ENCODE results near the gene RNF130.
"Not testable (repeated sequence)": the region's sequence is repeated elsewhere in the genome, so short reads cannot be mapped to it uniquely, and the experiment has no call there.

The RNF130 gene

DNA sequence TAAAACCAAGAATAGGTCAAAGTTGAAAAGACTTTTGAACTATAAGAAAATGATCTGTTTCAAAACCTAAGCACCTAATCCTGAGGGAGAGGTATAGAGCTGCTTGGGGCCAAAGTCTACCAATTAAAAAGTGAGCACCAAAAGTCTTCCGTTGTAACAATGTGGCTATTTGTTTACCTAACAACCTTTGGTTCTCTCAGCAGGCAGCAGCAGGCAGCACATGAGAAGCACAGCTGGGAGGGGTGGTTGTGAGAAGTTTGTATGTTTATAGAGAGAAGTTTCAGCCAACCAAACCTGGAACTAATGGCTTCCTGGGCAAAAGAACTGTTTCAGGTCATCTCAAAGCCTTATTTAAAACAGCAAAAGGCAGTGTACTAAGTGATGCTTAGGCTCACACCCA, 104.1 kb downstream of the RNF130 start:
- no peak for DNase-seq

DNA sequence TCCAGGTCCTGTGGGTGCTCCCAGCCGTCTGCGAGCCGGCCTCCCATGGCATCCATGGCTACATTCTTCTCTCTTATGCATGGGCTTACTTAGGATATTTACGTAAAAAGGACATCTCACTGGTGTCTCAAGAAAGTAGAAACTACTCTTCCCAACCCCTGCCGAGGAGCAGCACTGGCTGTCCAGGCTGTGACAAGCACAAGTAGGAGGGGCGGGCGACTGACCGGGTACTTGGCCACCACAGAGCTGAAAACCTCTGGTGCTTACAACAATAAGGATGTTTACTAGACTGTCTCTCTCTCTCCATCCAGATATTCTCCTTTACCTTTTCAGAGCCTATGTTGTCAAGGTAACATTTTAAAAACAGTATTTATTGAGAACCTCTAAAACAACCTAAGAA, 107.5 kb downstream of the RNF130 start:
- no peak for DNase-seq

DNA sequence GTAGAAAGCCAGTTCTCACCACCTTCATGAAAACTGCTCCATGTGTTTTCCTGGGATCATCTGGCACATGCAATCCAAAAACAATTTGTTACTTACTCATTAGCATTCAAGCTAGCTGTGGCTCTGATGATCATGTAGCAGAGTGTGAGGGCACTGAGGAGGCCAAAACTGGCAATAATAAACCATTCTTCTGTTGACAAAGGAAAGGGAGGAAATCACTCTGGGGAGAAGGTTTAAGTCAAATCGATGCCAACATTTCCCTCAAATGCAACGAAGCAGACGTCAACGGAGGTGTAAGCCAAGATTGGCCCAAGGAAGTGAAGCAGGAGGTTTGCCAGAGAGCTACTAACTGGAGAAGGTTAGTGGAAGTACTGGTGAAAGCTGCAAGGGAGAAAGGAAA, 108.2 kb downstream of the RNF130 start:
- no peak for DNase-seq

DNA sequence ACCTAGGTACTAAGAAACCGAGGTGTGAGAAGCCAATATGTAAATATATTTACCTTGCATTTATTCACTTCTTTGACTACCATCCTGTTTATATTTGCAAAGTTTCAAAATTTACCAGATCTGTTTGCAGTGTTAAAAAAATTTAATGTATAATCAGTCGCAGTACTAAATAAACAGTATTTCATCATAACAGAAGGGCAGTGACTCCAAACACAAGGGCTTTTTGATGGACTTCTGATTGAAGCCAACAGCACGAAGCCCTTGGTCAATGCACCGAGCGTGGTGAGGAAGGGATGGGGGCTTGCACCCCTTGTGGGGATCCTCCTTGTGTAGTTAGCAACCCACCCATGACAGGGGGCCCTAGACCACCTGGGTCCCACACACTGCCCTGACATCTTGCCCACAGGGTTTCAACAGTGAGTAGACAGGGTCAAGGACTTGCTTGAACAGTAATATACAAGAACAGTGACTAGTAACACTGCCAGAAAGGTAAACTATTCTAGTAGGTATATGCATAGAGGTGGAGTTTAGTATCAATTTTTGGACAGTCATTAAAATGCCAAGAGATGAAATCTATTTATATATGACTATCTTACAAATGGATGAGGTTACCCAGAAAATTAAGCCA, 111.2 kb downstream of the RNF130 start:
- DNase-seq: no peak

DNA sequence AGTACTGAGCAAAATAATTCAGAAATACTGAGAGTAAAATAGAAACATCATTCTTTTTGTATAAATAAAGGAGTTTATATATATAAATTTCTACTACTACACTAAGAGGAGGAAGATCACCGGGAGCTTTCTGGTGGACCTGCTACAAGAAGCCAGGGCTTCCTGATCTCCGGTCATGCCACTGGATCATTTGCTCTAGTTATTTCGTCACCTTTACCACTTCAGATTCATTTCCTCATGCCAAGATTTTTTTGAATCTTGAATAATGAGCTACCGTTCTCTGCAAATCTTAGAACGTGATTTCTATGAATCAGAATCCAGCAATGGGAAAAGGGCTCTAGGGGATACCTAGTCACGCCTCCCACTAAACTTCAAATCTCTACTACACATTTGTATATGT, 111.9 kb downstream of the RNF130 start:
- DNase-seq: no peak

DNA sequence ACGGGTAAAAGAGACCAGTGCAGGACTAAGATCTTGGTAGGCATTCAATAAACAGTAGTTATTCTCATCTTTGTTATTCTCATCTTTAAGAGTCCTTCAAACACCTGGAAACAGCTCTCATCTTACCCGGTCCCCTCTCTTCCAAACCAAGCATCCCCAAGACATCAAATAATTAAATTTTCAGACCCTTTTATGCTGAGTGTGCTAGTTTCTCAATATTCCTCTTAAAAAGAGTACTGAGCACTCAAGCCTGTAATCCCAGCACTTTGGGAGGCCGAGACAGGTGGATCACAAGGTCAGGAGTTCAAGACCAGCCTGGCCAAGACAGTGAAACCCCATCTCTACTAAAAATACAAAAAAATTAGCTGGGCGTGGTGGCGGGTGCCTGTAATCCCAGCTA, 112.4 kb downstream of the RNF130 start:
- not testable (repeated sequence) for DNase-seq

DNA sequence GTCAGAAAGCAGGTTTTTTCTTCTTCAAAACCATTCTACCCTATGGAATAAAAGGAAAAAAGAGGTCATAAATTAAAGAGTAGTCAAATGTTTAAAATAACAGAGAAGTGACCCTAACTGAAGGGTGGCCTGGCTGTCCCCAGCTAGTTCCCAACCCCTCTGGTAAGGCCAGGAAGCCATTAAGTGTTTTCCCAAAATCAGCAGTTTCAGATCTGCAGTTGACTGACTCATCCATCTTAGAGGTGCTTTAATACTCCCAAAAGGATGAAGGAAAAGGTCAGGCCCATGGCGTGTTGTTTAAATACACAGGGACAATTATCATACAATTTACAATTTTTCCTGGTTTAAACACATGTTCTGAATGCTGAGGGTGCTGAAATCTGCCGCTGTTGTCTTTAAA, 115.9 kb downstream of the RNF130 start:
- DNase-seq: no peak

DNA sequence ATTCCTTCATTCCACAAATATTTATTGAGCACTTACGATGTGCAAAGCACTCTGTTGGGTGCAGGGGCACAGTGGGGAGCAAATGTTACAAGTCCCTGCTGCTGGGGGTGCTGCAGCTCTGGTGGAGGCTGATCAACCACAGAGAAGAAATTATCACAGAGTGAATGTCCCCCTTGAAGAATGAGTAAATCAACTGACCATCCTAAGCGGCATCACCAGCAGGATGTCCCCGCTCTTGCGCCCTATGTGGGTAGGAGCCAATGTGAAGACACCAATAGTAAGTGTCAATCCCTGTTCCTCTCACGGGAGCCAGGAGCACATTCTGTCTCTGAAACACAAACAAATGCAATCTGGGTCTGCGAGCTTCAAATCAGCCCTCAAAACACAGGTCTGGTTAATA, 116.5 kb downstream of the RNF130 start:
- DNase-seq: no peak

DNA sequence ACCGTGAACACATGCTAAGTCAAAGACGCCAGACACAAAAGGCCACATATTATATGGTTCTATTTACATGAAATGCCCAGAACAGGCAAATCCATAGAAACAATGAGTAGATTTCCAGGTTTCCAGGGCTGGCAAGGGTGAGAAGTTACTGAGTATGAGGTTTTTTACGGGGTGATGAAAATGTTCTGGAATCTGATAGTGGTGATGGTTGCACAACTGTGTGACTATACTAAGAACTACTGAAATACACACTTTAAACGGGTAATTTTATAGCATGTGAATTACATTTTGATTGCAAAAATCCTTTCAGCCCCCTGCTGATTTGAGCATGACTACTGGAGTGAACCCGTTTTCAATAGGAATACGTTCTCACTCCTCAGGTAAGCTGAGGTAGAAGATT, 117.1 kb downstream of the RNF130 start:
- no peak for DNase-seq

DNA sequence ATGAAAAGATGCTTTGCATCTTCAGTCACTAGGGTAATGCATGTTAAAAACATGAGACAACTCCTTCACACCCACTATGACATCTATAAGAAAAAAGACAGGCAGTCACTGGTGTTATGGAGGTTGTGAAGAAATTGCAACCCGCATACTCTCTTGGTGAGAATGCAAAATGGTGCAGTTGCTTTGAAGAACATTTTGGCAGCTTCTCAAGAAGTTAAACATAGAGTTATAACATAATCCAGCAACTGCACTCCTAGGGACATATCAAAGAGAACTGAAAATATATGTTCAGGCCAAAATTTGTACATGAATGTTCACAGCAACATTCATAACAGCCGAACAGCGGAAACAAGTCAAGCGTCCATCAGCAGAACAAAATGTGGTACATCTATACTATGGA, 117.6 kb downstream of the RNF130 start:
- no peak for DNase-seq

DNA sequence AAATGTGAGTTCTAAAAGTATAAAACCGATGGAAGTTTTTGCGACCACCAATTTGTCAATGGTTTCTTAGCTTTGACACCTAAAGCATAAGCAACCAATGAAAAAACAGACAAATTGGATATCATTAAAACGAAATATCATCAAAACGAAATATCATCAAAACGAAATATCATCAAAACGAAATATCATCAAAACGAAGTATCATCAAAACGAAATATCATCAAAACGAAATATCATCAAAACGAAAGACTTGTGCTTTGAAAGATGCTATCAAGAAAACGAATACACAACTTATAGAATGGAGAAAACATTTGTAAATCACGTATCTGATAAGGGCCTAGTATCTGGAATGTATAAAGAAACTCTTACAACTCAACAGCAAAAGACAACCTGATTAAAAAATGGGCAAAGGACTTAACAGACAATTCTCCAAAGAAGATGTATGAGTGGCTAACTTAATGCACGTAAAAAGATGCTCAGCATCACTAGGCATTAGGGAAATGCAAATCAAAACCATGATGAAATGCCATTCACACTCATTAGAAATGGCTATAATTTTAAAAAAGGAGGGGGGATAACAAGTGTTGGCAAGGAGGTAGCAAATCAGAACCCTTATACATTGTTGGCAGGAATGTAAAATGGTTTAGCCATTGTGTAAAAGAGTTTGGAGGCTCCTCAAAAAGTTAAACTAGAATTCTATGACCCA, 134.4 kb downstream of the RNF130 start:
- no peak for DNase-seq

DNA sequence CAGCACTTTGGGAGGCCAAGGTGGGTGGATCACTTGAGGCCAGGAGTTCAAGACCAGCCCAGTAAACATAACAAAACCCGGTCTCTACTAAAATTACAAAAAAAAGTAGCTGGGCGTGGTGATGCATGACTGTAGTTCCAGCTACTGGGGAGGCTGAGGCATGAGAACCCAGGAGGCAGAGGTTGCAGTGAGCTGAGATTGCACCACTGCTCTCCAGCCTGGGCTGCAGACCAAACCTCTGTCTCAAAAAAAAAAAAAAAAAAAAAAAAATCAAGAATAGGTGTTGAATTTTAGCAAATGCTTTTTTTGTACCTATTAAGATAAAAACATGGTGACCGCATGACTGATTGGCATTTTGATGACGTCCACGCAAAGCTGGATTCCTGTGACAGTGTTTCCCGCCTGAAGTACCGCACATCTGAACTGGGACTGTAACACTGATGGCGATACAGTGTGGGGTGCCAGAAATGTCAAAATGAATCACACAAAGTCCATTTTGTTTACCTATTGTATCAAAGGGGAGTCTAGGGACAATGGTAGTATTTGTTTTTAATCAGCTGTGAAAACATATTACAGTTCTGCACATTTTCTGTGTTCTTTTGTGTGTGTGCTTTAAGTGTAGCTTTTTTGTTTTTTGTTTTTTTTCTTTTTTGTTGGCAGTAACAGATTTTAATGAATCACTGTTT, 140.6 kb downstream of the RNF130 start:
- no peak for DNase-seq

DNA sequence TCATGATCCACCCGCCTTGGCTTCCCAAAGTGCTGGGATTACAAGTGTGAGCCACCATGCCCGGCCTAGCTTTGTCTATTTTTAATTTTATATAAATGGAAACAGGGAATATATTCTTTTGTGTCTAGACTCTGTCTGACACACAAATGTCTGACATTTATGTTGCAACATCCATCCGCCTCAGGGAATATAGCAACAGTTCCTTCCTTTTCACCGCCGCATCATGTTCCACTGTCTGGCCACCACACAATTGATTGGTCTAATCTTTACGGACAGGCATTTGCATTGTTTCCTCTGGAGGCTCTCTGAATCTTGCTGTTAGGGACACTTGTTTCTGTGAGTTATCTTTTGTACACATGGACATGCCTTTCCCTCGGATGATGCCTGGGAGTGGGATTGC, 143.7 kb downstream of the RNF130 start:
- DNase-seq: no peak

DNA sequence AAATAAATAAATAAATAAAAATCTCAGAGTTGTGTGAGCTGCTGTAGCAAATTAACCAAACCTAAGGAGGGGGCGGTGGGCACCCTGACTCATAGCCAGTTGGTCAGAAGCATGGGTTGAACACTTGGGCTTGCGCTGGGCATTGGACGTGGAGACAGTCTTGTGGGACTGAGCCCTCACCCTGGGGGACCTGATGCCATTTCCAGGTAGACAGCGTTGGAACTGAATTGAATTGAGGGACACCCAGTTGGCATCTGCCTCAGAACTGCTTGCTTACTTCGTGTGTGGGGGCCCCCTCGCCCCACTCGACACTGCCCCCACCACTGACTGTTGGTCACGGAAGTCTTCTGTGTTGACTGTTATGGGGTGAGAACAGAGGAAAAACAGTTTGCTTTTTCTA, 144.9 kb downstream of the RNF130 start:
- no peak for DNase-seq

DNA sequence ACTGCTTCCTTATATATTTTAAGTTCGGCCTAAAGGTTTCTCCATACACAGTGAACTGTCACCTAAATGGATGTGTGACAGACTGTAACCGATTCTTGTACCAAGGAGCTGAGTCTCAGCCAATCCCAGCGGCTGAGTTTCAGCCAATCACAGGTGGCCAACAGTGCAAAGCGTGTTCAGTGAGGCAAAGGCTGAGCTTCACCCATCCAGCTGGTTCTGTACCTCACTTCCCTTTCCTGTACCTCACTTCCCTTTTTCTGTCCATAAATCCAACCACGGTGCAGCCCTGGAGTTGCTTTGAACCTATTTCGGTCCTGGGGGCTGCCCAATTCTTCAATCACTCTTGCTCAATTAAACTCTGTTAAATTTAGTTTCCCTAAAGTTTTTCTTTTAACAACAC, 148.1 kb downstream of the RNF130 start:
- DNase-seq: no peak

DNA sequence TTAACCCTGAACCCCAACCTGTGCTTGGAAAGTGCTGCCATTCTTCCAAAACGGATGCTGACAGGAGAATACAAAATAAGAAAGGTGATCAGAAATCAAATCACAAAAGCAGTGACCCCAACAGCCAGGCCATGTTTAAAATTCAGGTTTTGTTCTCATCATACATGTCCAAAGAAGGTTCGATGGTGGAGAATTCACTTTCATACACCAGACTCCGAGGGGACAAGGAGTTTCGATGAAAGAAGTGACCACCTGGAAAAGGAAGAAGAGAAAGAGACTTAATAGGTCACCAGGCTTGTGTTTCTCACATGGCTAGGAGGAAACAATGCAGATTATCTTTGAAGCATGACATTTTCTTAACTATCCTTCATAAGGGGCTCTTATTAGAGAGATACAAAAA, 151.4 kb downstream of the RNF130 start:
- DNase-seq: no peak

DNA sequence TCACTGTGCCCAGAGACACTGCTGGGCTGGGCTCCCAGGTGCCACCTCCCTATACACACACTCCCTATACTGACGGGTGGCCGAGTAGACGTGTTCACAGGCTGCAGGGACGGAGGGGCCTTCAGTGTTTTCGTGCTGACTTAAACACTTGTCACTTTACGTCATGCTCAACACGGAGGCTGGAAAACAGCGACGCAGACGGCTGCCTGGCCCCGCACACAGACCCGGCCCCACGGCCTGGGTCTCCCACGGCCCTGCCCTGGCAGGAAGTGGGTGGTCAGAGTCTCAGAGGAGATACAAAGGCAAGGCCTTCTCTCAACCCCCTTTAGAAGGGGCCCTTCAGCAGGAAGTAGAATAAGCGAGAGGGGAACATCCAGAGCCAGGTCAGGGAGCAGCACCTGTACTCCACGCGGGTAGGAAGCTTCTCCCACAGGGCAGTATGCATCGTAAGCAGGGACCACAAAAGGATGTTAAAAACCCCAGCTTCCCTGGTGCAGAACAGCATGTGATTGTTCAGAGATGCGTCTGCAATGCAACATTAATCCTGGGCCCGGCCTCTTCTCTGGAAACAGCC, 152.0 kb downstream of the RNF130 start:
- no peak for DNase-seq

DNA sequence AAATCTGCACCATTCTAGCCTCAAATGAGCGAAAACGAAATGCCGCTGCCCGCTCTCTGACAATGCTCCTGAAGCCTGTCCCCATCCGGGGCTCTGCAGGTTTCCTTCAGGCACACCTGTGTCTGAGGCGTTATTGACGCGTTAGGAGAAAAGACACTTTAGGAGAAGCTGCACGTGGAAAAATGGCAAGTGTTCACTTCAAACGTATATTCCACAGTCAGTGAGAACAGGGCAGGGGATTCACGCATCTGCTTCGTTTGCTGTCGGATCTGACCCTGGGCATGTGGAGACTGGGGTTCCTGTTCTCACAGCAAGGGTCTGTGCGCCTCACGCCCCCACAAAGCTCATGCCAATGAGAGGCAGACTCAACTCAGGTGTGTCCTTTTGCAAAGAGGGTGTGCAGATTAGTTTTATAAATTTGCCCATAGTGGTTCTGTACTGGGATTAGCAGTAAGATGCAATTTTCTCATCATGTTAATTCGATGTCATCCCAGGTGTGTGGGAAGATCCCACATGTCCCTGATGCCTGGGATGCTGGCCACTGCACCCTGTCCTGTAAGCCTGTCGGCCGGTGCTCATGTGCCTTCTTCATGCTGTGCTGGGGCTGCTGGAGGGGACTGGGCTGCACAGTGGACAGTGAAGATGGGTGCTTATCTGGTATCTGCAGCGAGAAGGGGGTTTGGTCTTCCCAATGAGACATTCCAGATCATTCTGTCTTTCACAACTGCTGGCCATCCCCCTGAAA, 152.6 kb downstream of the RNF130 start:
- no peak for DNase-seq

DNA sequence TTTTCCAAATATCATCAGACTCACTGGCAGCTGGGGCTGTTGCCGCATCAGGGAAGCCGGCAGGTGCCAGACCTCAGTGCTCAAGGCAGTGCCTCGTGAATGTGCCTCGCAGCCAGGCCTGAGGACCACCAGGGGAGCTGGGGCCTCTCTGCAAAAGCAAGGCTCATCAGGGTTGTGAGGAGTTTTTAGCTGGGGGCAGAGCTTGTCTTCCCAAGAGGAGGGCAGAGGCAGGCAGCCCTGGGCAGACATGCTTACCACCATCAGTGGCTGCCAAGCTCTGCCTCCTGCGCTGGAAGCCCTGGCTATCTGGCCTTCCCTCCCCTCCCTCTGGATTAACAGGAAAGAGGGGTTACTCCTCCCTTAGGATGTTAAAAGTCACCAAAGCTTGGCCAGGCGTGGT, 155.0 kb downstream of the RNF130 start:
- DNase-seq: no peak

DNA sequence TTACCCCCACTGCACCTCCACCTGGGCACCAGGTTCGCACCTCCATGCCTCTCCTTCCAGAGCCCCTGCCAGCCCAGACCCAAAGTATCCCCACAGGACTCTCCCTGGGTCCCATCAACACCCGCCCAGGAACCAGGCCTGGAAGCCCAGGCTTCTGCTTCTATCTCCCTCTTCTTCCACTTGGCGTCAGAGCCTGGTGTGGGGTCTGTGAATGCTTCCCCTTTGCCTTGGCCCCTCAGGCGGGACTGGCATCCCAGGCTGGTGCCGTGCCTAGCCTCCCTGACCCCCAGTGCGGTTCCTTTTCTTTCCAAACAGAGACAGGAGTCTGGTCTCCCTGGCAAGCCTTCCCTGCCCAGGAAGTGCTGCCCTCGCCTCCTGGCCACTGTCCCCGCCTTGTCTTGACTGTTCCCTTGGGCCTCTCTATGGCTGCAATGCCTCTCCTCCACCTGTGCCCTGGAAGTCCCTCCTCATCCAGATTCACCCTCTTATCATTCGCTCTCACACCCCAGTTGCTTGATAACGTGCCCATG, 156.1 kb downstream of the RNF130 start:
- no peak for DNase-seq

DNA sequence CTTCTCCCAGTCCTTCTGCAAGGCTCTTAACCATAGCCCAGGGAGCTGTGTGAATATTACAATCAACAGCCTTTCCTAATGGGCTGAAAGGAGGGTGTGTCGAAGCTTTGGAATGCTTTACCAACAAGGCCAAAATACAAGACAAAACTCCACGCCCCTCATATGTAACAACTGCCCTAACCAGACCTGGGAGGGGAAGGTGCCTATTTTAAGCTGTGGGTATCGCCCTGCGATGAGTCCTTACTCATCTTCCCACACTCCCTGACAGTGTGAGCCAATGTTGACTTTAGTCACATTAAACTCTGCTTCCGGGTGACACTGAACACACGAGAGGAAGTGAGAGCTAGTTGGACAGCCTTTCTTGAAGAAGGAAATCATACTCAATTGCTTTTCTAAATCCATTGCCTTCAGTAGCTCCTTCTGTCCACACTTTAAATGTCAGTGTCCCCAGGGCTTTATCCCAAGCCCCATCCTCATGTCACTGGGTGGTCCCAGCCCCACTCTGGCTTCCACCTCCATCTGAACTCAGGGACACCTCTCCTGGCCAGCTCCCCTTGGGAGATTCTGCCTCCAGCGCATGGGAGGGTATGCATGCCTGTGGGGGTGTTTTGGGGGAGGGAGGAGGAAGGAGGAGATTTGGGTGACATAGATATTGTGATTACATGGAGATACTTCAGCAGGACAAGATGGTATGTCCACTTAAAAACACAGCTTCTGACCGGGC, 157.4 kb downstream of the RNF130 start:
- DNase-seq: no peak

DNA sequence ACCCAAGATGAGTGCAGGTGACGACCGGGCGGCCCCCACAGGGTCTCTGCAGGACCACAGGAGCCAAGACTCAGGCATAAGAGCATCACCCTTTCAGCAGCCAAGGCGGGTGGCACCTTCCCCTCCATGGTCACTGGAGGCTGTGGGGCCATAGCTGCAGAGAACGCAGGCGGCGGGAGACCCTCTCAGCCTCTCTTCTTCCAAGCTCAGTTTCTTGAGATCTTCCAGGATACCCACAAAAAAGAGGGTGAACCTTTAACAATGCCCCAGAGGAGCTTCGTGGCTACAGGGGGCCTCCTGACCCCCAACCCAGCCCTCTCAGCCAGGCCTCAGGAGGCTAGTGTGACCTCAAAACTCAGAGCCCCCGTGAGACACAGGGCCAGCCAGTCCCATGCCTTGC, 158.1 kb downstream of the RNF130 start:
- DNase-seq: no peak

Measured in amniotic stem cell (primary cell).